ENCODE data around the gene SUFU. TPM values are rescaled to one million over a fixed set of nuclear protein-coding genes. Genes with fewer than 3 reads are reported as not detected.

The SUFU gene
- total and polyA plus RNA-seq, 2 of the 13 experiments (the other 11 are each of a cell fraction or from before 2014, with no cell fraction given): 2.9 to 5.5 TPM

GRCh38 chr10:102670065-102670670 is 166.4 kb downstream of the SUFU start:
- CTCF ChIA-PET (ENCODE audit: low intra/inter-chr PET ratio, low total read pairs): no interaction called here
- peaks cover 100% of the 10 kb centered on the region for H3K4me1 ChIP-seq (ENCODE audit: insufficient read depth, low read length)
- H3K9ac ChIP-seq (ENCODE audit: insufficient read depth, low read depth, low read length): no peak overlapping the region
- WGBS (ENCODE audit: low lambda C conversion rate): 39% methylated on average over 9 of the region's 9 CpGs
- intact Hi-C loops (cut with micrococcal nuclease; ENCODE audit: unreplicated experiment): no loop called here
- no peak overlapping the region for H2AFZ ChIP-seq (ENCODE audit: low read length)
- no TSS peak for BruUV-seq (replicated peaks)
- no peaks in the 10 kb centered on the region for H3K9me3 ChIP-seq (ENCODE audit: low read length)
- FAIRE-seq (no peak), ATAC-seq (no peak), DNase-seq (ENCODE audit: low spot score) (no peak)
- no peak overlapping the region for H3K27ac ChIP-seq (ENCODE audit: extremely low read length, insufficient read depth, low read length)
- in situ Hi-C loops (cut with HindIII; ENCODE audit: extremely low pct_ligation_motif_present, low pct_unique_long_range_greater_than_20kb): no loop called here
- H3K36me3 ChIP-seq (replicated peaks in 1 of 2; ENCODE audit: control insufficient read depth in 1 of 2, insufficient read depth in 2 of 2, low read length in 2 of 2): no peaks in the 10 kb centered on the region
- H3K4me3 ChIP-seq (replicated peaks in 1 of 3; ENCODE audit: insufficient read depth in 1 of 3, low read depth in 2 of 3, low read length in 3 of 3): peak overlapping the region in 1 of 3 experiments; percentile 62; a peak in 2 of 6 replicates
- H4K20me1 ChIP-seq (ENCODE audit: insufficient read depth, low read length): no peaks in the 10 kb centered on the region
- H3K4me2 ChIP-seq (ENCODE audit: low read depth, low read length): peak overlapping the region; percentile 88
- no peaks in the 10 kb centered on the region for H3K27me3 ChIP-seq (ENCODE audit: control insufficient read depth in 1 of 2, insufficient read depth in 2 of 2, low read length in 2 of 2)
- POLR2A ChIA-PET: interaction anchor here (0.8 to 2.3 kb wide), 8 partner anchors 9 to 167 kb away, joined by 3 to 17 read pairs (median 4); partner anchors contain the start of genes ACTR1A, SUFU and TRIM8
- H3K79me2 ChIP-seq (ENCODE audit: insufficient read depth, low read length): no peaks in the 10 kb centered on the region
- TF ChIP-seq REST (IDR thresholded peaks at IDR 0.05; ENCODE audit: borderline replicate concordance in 1 of 2, low read depth in 1 of 2, low read length in 2 of 2): no peak
- 0 out of 2 replicates have a peak, but pooled peaks have one; percentile 23 for TF ChIP-seq ARID2 (CRISPR knock-in tag; IDR thresholded peaks at IDR 0.05; ENCODE audit: borderline replicate concordance)
- TF ChIP-seq MED1 (CRISPR knock-in tag; IDR thresholded peaks at IDR 0.05): 0 out of 2 replicates have a peak, but pooled peaks have one; percentile 5
- TF ChIP-seq THAP9 (CRISPR knock-in tag; IDR thresholded peaks at IDR 0.05; ENCODE audit: borderline replicate concordance): 0 out of 2 replicates have a peak, but pooled peaks have one; percentile 2
- TF ChIP-seq ZSCAN21 (CRISPR knock-in tag; IDR thresholded peaks at IDR 0.05; ENCODE audit: borderline replicate concordance): no peak
- 0 out of 2 replicates have a peak, but pooled peaks have one; percentile 3 for TF ChIP-seq CTCF (CRISPR knock-in tag; IDR thresholded peaks at IDR 0.05)
- TF ChIP-seq HMG20A (CRISPR knock-in tag; IDR thresholded peaks at IDR 0.05; ENCODE audit: borderline replicate concordance): no peak

Measured in HepG2 (cell line).